ENCODE data around the gene LAMC3. TPM values are rescaled to one million over a fixed set of nuclear protein-coding genes. Genes with fewer than 3 reads are reported as not detected.
"Not testable (repeated sequence)": the region's sequence is repeated elsewhere in the genome, so short reads cannot be mapped to it uniquely, and the experiment has no call there.

The LAMC3 gene
- total RNA-seq, 1 donor from 2014 or later = 0.20 TPM

DNA sequence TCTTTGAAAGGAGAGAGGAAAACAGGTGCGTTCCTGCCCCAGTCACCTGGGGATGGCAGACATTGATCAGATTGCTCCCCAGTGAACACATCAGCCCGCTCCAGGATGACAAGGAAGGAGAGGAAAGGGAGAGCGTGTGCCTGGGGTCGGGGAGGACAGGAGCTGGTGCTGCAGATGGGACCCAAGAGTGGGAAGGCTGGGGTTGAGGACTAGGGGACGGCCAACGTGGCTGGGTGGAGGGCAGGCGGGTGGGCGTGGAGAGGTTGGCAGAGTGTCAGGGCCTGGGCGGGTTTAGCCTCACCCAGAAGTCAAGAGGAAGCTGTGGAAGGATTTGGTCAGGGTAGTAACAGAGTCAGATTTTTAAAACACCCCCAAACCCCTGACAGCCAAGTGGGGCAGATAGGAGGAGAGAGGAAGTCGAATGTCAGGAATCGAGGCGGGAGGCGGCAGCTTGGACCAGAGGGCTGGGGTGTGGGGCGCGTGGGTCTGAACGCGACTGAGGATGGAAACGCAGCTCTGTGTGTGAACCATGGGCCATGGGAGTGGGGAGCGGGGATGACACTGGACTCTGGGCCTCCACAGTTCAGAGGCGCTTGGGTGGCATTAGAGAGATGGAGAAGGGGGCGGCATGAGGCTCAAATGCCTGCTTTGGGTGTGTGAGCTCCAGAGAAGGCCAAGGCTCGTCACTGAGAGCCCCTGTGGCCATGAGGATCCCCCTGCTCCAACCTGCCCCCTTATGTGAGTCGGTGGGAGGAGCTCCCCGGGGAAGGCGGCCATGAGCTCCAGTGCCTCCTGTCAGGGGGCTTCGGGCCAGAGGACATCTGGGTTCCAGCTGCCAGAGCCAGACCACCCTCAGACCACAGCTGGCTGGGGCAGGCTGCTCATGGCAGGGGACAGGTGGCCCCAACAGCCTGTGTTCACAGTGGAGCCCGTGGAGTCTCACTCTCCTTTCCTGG, 24.6 kb downstream of the LAMC3 start:
- peaks cover 11% of the 10 kb centered on the region for H3K4me1 Mint-ChIP-seq (ENCODE audit: low read depth, unreplicated experiment)
- no peaks in the 10 kb centered on the region for H3K9me3 Mint-ChIP-seq (ENCODE audit: unreplicated experiment)
- H3K36me3 Mint-ChIP-seq (ENCODE audit: low read depth, unreplicated experiment) = no peaks in the 10 kb centered on the region
- H4K20me1 ChIP-seq (ENCODE audit: insufficient read depth, low read length) = no peaks in the 10 kb centered on the region
- H3K4me1 ChIP-seq (ENCODE audit: insufficient read depth, low read length) = no peaks in the 10 kb centered on the region
- H3K4me3 Mint-ChIP-seq (ENCODE audit: unreplicated experiment) = no peak overlapping the region
- DNase-seq (ENCODE audit: low read depth) (no peak), FAIRE-seq (no peak)
- peaks cover 32% of the 10 kb centered on the region for H3K27me3 Mint-ChIP-seq (ENCODE audit: low read depth, unreplicated experiment)
- TF ChIP-seq, protein P1, sequence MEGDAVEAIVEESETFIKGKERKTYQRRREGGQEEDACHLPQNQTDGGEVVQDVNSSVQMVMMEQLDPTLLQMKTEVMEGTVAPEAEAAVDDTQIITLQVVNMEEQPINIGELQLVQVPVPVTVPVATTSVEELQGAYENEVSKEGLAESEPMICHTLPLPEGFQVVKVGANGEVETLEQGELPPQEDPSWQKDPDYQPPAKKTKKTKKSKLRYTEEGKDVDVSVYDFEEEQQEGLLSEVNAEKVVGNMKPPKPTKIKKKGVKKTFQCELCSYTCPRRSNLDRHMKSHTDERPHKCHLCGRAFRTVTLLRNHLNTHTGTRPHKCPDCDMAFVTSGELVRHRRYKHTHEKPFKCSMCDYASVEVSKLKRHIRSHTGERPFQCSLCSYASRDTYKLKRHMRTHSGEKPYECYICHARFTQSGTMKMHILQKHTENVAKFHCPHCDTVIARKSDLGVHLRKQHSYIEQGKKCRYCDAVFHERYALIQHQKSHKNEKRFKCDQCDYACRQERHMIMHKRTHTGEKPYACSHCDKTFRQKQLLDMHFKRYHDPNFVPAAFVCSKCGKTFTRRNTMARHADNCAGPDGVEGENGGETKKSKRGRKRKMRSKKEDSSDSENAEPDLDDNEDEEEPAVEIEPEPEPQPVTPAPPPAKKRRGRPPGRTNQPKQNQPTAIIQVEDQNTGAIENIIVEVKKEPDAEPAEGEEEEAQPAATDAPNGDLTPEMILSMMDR (IDR thresholded peaks at IDR 0.05; ENCODE audit: insufficient read depth, low read depth, low read length) = no peak
- TF ChIP-seq EZH2 (IDR thresholded peaks at IDR 0.05; ENCODE audit: insufficient read depth, low read length) = no peak
- no peaks in the 10 kb centered on the region for H3K79me2 ChIP-seq (ENCODE audit: insufficient read depth, low read length)
- H3K9ac ChIP-seq (ENCODE audit: low read length) = no peak overlapping the region
- H3K4me3 ChIP-seq (ENCODE audit: insufficient read depth, low read depth, low read length) = no peak overlapping the region
- H2AFZ ChIP-seq (ENCODE audit: low read depth, low read length) = no peak overlapping the region
- H3K27ac Mint-ChIP-seq (ENCODE audit: unreplicated experiment) = peak overlapping the region; percentile 66
- peaks cover 6% of the 10 kb centered on the region for H3K27me3 ChIP-seq (ENCODE audit: insufficient read depth, low read length)
- no peak overlapping the region for H3K27ac ChIP-seq (ENCODE audit: low read depth, low read length)
- H3K4me2 ChIP-seq (ENCODE audit: low read length) = no peak overlapping the region
- no peaks in the 10 kb centered on the region for H3K9me3 ChIP-seq (ENCODE audit: insufficient read depth, low read depth, low read length)
- H3K36me3 ChIP-seq (ENCODE audit: insufficient read depth, low read length) = no peaks in the 10 kb centered on the region

DNA sequence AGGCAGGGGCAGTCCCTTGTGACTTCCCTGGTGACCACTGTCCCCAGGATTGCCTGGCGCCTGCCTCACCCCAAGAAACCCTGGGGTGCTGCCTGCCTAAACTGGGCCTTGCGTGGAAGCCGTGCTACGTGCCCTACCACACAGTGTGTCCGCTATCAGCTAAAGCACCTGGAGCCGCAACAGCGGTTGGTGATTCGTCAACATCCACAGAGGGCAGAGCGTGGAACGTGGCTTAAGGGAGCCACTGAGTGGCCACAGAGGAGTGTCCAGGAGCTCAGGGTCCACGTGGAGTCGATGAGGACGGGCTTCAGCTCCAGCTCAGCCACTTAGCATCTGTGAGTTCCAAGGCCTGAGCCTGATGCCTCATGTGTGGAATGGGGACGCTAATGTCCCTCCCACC, 25.3 kb downstream of the LAMC3 start:
- Mint-ChIP-seq H3K9me3 (ENCODE audit: unreplicated experiment) (no peaks in the 10 kb centered on the region), H3K4me1 (ENCODE audit: low read depth, unreplicated experiment) (peaks cover 11% of the 10 kb centered on the region), H3K27ac (ENCODE audit: unreplicated experiment) (no peak overlapping the region), H3K4me3 (ENCODE audit: unreplicated experiment) (no peak overlapping the region), H3K36me3 (ENCODE audit: low read depth, unreplicated experiment) (no peaks in the 10 kb centered on the region), H3K27me3 (ENCODE audit: low read depth, unreplicated experiment) (peaks cover 28% of the 10 kb centered on the region)
- Histone ChIP-seq H2AFZ (ENCODE audit: low read depth, low read length) (no peak overlapping the region), H3K27me3 (ENCODE audit: insufficient read depth, low read length) (peaks cover 6% of the 10 kb centered on the region), H3K4me3 (ENCODE audit: insufficient read depth, low read depth, low read length) (no peak overlapping the region), H3K27ac (ENCODE audit: low read depth, low read length) (no peak overlapping the region), H3K79me2 (ENCODE audit: insufficient read depth, low read length) (no peaks in the 10 kb centered on the region), H3K36me3 (ENCODE audit: insufficient read depth, low read length) (no peaks in the 10 kb centered on the region), H3K9me3 (ENCODE audit: insufficient read depth, low read depth, low read length) (no peaks in the 10 kb centered on the region), H3K4me1 (ENCODE audit: insufficient read depth, low read length) (no peaks in the 10 kb centered on the region), H4K20me1 (ENCODE audit: insufficient read depth, low read length) (no peaks in the 10 kb centered on the region), H3K4me2 (ENCODE audit: low read length) (no peak overlapping the region), H3K9ac (ENCODE audit: low read length) (no peak overlapping the region)
- FAIRE-seq (no peak), DNase-seq (ENCODE audit: low read depth) (no peak)
- no peak for TF ChIP-seq EZH2 (IDR thresholded peaks at IDR 0.05; ENCODE audit: insufficient read depth, low read length)

DNA sequence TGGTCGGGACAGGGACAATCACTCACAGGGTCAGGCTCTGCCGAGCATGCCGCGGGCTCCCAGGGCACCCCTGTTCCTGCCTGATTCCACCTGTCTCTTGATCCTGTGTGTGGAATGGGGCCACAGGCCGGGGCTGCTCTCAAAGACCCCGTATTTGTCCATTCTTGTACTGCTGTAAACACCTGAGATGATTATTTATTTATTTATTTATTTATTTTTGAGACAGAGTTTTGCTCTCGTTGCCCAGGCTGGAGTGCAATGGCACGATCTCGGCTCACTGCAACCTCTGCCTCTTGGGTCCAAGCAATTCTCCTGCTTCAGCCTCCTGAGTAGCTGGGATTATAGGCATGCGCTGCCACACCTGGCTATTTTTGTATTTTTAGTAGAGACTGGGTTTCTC, 25.8 kb downstream of the LAMC3 start:
- Mint-ChIP-seq H3K27me3 (ENCODE audit: low read depth, unreplicated experiment) (peaks cover 27% of the 10 kb centered on the region), H3K4me1 (ENCODE audit: low read depth, unreplicated experiment) (peaks cover 11% of the 10 kb centered on the region)
- not testable (repeated sequence) for H3K79me2 ChIP-seq (ENCODE audit: insufficient read depth, low read length); H3K4me3 ChIP-seq (ENCODE audit: insufficient read depth, low read depth, low read length); H3K36me3 ChIP-seq (ENCODE audit: insufficient read depth, low read length); H3K27ac ChIP-seq (ENCODE audit: low read depth, low read length); H3K27ac Mint-ChIP-seq (ENCODE audit: unreplicated experiment); H3K9me3 ChIP-seq (ENCODE audit: insufficient read depth, low read depth, low read length); H3K9ac ChIP-seq (ENCODE audit: low read length); H3K27me3 ChIP-seq (ENCODE audit: insufficient read depth, low read length); DNase-seq (ENCODE audit: low read depth); H3K4me3 Mint-ChIP-seq (ENCODE audit: unreplicated experiment); H3K9me3 Mint-ChIP-seq (ENCODE audit: unreplicated experiment); H3K36me3 Mint-ChIP-seq (ENCODE audit: low read depth, unreplicated experiment); H3K4me2 ChIP-seq (ENCODE audit: low read length); H3K4me1 ChIP-seq (ENCODE audit: insufficient read depth, low read length); FAIRE-seq; H4K20me1 ChIP-seq (ENCODE audit: insufficient read depth, low read length); H2AFZ ChIP-seq (ENCODE audit: low read depth, low read length)

All from astrocyte (in vitro differentiated cells and primary cell).